Fibroblast of the aortic adventitia (primary cell): Measurements from ENCODE around the gene DOLK. TPM values are rescaled to one million over a fixed set of nuclear protein-coding genes. Genes with fewer than 3 reads are reported as not detected.

Source experiments
- DNase-seq: peaks from one replicate; pipeline ENCODE4 v3.0.0-alpha.2; 2010; ENCODE audit warnings: low read depth
- H3K4me3 ChIP-seq: 2 replicates; pipeline ENCODE4 v1.5.1; 2011; ENCODE audit warnings: low read depth, mild to moderate bottlenecking, control low read depth, low read length, moderate library complexity
- CTCF ChIP-seq: IDR thresholded peaks from 2 replicates; pipeline ENCODE4 v1.5.1; 2011; ENCODE audit warnings: mild to moderate bottlenecking, low read length, control low read depth, inconsistent platforms; ENCODE audit not compliant: insufficient read depth
- total RNA-seq: library from RNA; depleted of rRNA; stranded (reverse); fragments of >200 nt; gene quantifications from 2 replicates; pipeline ENCODE4 v1.2.3, GENCODE V29; 2012; ENCODE audit warnings: low replicate concordance

DOLK gene
- total RNA-seq, 1 donor: 27.4 TPM

GRCh38 chr9:128943832-128944620 lies 3.4 kb downstream of the DOLK start:
- no peak overlapping the region for H3K4me3 ChIP-seq
- no peak for TF ChIP-seq CTCF
- DNase-seq: no peak

DNA sequence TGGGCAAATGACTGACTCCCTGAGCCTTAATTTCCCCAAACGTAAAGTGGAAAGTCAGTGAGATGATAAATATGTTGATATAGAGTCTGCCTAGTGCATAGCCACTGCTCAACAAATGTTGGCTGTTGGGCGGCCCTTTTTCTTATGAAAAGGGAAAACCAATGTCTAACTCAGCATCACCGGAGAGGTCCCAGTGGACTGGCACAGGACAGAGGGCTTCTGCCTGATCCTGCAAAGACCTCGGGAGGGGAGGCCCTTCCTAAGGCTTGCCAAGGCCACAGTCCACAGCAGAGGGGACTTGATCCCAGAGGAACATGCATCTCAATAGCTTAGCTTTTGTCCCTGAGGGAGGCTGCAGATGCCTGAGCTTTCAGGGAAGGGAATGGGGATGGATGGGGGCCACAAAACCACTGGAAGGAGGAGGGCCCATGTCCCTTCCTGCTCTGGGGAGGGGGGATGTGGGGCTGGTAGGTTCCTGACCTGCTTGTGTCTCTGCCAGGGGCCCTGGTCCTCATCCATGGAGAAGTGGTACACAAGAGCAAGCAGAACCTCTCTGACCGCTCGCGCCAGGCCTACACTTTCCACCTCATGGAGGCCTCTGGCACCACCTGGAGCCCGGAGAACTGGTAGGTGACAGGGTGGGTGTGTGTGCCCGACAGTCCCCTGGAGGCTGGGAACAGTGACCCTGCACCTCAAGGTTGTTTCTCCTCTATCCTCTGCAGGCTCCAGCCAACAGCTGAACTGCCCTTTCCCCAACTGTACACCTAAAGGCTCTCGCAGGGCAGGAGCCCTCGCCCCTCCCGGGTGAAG lies 6.3 kb downstream of the DOLK start:
- no peak for DNase-seq
- no peak overlapping the region for H3K4me3 ChIP-seq
- no peak for TF ChIP-seq CTCF

- no peak for DNase-seq
- H3K4me3 ChIP-seq: no peak overlapping the region
- TF ChIP-seq CTCF: no peak
Measured at GRCh38 chr9:128940271-128940921, 7.0 kb downstream of the DOLK start.

DNA sequence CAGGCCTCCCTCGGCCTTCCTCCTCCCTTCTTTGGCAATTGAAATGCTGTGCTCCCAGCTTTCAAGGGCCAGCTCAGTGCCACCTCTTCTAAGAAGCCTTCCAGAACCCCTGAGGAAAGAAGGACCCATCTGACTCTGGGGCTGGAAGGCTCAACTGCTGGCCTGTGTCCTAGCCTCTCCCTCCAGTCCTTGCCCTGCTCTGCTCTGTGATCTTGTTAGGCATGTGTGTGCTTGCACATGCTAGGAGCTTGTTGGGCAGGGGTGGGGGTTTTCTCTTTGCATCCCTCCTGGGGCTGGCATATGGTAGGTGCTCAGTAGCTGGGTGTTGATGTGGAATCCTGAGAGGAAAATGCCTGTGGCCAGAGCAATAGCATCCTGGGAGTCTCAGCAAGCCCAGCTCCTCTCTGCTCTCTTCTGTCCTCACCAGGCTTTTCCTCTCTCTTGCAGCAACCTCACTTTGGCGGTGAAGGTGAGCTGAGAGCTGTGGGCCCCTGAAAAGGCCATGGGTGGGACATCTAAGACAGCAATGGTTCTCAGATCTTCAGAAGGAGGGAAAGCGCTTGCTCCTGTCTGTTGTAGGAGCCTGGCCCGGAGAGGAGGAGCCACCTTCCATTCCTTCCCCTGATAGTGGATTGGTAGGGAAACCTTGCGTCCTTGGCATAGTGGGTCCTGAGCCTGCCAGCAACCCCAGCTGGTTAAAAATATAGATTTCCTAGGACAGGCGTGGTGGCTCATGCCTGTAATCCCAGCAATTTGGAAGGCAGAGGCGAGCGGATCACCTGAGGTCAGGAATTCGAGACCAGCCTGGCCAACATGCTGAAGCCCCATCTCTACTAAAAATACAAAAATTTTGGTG lies 9.9 kb downstream of the DOLK start:
- no peak for TF ChIP-seq CTCF
- no peak for DNase-seq
- no peak overlapping the region for H3K4me3 ChIP-seq

DNA sequence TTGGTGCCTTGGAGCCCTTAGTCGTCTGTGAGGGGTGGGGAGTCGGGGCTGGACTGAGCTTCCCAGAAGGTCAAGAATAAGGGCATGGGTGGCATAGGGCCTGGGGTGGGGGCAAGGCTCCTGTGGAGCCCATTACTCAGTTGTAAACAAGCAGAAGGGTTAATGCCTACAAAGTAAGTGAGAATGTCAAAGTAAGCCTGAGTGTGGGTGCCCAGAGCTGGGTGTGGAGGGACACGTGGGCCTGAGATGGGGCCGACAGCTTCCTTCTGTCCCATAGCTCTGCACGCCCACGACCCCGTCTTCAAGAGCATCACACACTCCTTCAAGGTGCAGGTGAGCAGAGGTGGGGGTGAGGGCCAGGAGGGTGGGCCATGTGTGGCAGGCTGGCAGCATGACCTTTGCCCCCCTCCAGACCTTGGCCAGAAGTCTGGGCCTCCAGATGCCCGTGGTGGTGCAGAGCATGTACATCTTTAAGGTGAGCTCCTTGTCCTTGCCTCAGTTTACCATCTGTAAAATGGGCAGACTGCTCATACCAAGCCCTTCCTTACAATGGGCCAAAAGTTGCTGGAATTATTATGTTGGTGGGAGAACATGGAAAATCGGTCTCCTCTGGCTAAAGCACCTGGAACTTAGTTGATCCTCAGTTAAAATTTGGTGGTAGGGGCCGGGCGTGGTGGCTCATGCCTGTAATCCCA lies 11.1 kb downstream of the DOLK start:
- no peak for DNase-seq
- H3K4me3 ChIP-seq: no peak overlapping the region
- no peak for TF ChIP-seq CTCF

GRCh38 chr9:128933731-128934130 lies 13.7 kb downstream of the DOLK start:
- TF ChIP-seq CTCF: no peak

More at GRCh38 chr9:128933731-128934130, 13.7 kb downstream of the DOLK start:
- DNase-seq: no peak
- H3K4me3 ChIP-seq: no peak overlapping the region
